GM18868 (cell line): ENCODE results near the gene KIAA0319L.

Source experiments
- ATAC-seq: cut with Tn5 transposase; IDR thresholded peaks from one replicate; pipeline ENCODE4 v1.9.1; 2021; ENCODE audit warnings: mild to moderate bottlenecking, moderate library complexity; ENCODE audit not compliant: unreplicated experiment

KIAA0319L gene

DNA sequence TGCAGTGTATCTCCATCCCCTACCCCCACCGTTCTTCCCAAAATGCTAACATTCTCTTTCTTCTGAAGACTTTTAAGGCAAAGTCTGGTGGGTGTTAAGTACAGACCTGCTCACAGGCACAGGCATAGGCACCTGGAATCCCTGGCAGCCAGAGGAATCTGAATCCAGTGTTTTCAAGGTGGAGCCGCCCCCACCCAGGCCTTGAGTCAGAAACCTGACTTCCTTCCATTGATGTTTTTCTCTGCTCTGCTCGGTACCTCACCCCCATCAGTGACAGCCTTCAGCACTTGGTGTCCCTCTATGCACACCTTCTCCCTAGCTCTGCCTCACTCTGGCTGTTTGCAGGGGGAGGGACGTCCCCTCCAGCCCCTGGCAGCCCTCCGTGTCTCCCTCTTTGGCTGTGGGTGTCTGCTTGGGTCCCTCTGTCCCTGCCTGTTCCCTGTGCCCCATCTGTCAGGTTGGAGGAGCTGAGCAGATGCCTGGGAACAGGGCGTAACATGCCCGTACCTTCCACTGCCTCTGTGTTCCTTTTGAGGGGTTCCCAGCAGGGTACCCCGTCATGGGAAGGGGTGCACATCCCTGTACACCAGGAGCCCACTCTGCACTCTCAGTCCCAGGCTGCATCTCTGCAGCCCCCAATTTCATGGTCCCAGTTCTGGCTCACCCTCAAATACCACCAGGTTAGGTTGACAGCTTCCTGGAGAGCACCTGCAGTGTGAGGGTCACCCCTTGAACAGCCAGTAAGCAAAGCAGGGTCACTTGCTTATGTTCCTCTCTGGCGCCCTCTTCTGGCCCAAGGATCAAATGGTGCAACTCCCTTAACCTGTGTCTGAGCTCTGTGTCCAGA is 7.1 kb upstream of the KIAA0319L start:
- no peak for ATAC-seq

DNA sequence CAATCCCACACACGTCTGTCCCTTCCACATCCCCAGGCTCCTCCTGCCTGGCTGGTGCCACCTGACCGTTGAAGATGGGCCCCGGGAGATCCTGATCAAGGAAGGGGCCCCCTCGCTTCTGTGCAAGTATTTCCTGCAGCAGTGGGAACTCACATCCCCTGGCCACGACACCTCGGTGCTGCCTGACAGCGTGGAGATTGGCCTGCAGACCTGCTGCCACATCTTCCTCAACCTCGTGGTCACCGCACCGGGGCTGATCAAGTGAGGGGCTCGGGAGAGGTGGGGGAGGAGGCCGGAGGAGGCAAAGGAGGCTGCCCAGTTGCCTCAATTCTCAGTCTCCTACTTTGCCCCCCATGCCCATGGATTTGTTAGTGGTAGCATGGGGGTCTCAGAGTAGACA is 6.0 kb upstream of the KIAA0319L start:
- no peak for ATAC-seq

DNA sequence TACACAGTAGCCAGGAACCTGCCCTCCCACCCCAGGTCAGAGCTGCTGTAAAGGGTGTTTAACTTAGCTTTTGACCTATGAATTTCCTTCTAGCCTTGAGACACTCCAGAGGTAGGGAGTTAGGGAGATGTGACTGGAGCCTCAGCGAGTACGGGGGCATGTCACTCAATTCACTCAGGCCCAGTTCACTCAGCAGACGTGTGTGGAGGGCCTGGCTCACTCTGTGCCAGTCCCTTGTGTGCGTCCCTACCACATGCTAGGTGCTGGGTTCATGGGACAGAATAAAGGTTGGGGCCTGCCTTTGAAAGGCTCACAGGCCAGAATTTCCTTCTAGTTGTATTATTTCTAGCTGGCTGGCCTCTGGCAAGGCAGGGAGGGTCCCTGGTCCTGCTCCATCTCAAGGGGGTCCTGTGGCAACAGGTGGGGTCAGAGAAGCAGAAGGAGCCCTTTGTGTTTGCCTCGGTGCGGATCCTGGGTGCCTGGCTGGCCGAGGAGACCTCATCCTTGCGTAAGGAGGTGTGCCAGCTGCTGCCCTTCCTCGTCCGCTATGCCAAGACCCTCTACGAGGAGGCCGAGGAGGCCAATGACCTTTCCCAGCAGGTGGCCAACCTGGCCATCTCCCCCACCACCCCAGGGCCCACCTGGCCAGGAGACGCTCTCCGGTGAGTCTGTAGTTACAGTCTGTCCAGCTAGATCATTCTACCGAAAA is 4.9 kb upstream of the KIAA0319L start:
- ATAC-seq: no peak

DNA sequence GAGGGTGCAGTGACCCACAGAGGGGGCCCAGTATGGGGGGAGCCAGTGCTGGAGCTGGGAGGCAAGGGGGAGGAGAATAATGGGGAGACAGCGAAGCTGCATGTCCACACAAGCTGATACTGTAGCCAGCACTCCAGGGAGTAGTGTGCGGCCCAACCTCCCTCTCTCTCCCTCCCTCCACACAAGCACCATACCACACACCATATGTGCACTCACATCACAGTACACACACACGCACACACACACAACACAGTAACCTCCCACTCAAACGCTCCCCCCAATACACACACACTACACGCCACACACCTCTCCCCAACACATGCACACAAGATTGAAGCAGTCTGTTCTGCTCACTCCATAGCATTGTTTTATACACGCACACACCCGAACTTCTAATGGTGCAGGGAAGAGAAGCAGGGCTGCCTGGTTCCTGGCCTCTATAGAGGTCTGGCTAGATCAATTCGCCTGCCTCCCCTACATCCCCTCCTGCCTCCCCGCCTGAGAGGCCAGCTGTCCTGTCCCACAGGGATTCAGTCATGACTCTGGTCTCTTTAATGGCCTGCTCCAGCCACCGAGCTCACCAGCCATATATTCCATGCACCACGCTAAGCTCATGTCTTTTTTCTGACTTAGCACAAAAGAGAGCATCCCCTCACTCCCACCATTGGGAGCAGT is 4.2 kb upstream of the KIAA0319L start:
- ATAC-seq: no peak

DNA sequence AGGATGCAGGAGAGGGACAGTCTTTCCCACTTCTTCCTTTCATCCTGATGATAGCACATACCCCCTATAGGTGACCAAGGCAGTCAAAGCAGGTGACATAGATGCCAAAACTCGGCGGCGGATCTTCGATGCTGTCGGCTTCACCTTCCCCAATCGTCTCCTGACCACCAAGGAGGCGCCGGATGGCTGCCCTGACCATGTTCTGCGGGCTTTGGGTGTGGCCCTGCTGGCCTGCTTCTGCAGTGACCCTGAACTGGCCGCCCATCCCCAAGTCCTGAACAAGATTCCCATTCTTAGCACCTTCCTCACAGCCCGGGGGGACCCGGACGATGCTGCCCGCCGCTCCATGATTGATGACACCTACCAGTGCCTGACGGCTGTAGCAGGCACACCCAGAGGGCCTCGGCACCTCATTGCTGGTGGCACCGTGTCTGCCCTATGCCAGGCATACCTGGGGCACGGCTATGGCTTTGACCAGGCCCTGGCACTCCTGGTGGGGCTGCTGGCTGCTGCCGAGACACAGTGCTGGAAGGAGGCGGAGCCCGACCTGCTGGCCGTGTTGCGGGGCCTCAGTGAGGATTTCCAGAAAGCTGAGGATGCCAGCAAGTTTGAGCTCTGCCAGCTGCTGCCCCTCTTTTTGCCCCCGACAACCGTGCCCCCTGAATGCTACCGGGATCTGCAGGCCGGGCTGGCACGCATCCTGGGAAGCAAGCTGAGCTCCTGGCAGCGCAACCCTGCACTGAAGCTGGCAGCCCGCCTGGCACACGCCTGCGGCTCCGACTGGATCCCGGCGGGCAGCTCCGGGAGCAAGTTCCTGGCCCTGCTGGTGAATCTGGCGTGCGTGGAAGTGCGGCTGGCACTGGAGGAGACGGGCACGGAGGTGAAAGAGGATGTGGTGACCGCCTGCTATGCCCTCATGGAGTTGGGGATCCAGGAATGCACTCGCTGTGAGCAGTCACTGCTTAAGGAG is 3.3 kb upstream of the KIAA0319L start:
- no peak for ATAC-seq

DNA sequence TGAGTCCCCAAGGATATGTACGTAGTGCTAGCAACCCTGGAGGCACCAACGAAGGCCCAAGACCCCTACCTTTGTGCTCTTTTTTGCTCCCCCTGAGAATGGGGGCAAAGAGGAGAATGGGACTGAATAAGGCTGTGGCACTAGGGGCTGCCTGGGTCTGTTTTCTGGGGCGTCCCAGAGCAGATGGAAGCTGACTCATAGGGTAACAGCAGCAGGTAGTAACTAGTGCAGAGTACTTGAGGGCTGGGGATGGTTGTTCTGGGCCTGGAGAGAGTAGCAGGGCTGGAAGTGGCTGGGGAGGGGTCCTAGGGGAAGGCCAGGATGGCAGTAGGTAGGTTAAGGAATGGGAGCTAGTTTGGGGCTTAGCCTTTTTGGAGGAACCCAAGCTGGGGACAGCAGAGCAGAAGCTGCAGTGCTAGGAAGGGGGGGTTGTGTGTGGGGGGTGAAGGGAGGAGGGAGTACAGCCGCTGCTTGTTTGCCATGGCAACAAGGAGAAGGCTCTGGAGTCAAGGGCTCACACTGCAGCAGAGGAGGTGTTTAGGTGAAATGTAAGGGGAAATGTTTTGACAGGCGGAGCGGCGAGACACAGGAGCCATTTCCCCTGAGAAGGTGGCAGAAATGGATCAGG is 2.2 kb upstream of the KIAA0319L start:
- no peak for ATAC-seq

DNA sequence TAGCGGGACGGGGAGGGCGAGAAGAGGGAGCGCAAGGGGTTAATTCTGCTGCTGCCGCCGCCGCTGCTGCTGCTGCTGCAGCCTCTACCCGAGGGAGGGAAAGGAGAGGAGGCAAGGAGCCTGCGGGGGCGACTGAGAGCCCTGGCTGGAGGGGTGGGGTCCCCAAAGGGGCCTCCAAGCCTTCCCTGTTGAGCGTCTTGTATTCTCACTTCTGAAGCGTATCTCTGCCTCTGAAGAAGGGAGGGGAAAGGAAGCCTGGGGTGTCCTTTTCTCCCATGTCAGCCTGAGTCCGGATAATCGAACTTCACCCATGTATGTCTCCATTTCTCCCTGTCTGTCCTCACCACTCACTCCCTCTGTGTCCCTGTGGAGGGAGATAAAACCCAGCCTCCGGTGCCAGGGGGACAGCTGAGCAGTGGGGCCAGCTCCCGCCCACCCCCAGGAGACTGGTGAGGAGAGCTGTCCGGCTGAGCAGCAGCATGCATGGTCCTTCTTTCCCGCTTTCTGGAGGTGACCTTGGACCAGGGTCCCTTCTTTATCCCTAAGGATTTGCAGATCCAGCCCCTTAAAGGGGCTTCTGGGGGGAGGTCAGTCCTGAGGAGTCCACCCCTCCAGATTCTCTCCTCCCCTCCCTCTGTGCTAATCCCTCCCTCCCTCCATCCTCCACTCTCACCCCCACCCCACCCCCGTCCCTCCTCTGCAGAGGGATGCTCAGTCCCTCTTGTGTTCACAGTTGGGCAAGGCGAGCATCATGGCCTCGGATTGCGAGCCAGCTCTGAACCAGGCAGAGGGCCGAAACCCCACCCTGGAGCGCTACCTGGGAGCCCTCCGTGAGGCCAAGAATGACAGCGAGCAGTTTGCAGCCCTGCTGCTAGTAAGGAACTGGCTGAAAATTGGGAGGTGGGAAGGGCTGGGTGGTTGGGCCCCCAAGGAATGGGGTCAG is 1.4 kb upstream of the KIAA0319L start:
- no peak for ATAC-seq

DNA sequence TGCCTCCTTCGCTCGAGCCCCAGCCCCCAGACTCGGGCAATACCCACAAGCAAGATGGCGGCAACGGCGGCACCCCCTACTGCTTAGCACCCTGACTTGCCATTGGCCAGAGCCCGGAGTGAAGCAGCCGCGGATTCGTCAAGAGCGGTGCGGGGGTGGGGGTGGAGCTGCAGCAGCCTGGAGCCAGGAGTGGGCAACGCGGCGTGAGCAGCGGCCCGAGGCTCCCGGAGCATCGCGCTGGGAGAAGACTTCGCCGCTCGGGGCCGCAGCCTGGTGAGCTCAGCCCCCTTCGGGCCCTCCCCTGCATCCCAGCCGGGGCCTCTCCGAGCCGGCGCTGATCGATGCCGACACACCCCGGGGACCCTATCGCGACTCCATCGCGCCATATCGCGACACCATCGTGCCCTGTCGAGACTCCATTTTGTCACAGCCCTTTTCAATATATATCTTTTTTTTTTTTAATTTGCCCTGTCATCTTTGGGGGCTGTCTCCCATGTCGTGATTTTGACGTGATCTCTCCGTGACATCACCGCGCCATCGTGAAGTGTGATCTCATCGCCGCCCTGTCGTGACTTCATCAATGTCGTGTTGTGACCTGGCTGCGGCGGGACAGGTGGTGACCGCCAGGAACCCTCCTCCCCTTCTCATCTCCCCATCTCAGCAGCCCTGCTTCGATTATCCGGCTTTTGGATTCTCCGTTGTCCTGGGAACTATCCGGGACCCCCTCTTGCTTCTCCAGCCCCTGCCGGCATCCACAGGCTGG is 589 bp upstream of the KIAA0319L start, which contains the start of gene NCDN:
NCDN (plus strand) TSS at position 189 of the 763 bp plus-strand sequence; CDS start at position 581, 392 bp downstream.
- peak; percentile 88 for ATAC-seq

DNA sequence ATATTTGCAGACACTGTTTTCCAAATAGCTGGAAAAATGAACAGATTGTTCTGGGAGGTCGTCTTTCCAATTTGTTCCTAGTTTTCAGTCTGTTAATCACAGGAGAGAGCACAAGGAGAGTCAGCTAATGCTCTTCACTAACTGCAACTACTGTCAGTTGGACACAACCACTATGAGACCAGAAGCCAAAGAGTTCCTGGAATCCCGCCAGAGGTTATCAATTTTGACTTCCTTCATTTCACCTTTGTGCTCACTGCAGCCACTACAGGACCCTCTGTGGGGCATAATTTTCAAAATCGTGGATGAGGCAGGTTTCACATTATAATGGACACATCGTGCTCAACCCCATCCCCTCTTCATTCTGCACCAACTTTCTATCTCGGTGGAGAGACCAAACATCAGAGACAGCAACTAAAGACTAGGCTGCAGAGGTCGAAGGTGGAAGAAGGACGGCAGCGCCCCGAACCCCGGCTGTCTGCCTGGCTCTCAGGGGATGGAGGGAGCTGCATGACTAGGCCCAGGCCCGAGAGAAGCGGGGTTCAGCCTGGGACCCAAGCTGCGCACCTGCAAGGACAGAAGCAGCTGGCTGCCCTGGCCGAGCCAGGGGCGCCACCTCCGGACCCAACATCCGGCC is 602 bp downstream of the KIAA0319L start:
- ATAC-seq: peak; percentile 15

DNA sequence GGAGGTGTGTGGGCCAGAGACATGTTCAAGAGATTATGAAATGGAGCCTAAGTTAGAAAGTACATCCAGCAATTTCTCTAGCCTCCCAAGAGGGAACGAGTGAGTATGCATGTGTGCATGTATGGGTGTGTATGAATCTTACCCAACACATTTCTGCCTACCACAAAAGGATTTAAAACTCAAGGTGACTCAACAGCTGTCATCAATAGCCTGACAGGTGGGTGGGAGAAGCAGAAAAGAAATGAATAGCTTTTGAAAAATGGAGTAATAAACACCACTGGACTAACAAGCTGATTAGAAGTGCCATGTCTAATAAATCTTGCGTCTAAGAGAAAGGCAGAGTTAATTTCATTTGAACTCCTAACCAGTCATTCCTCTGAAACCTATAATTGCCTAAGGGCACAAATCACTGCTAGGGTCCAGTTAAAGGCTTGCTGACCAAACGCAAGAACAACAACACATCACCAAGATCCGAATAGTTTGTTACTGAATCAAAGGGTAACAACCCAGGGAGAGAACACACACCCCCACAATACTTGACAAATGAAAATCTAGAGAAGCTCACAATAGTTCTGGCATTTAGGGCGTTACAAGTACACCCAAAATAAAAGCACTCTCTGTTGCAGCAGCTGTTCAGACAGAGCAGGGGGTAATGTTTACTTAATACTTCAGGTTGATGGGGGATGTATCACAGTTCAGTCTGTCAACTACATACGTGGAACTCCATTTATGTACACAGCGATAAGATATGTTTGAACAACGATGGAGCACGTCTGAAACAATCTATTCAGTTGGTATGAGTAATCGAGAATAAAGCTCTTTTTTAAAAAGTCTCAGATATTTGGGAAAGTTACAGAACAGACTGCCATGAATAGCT is 1.4 kb downstream of the KIAA0319L start:
- no peak for ATAC-seq

DNA sequence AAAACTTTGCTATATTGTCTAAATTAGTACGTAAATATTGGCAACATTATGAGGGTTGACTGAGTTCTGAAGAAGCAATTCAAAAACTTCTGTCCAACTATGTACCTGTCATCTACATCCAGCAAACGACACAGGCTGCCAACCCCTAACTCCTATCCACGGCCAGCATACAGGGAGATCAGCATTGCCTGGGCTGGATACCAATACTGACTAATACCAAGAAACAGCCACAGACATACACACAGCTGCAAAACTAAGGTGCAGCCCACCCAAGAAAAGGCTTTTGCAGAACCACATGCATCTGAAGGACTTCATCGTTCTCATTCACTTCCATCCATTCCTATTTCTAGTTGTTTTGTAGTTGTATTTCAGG is 2.0 kb downstream of the KIAA0319L start:
- no peak for ATAC-seq

DNA sequence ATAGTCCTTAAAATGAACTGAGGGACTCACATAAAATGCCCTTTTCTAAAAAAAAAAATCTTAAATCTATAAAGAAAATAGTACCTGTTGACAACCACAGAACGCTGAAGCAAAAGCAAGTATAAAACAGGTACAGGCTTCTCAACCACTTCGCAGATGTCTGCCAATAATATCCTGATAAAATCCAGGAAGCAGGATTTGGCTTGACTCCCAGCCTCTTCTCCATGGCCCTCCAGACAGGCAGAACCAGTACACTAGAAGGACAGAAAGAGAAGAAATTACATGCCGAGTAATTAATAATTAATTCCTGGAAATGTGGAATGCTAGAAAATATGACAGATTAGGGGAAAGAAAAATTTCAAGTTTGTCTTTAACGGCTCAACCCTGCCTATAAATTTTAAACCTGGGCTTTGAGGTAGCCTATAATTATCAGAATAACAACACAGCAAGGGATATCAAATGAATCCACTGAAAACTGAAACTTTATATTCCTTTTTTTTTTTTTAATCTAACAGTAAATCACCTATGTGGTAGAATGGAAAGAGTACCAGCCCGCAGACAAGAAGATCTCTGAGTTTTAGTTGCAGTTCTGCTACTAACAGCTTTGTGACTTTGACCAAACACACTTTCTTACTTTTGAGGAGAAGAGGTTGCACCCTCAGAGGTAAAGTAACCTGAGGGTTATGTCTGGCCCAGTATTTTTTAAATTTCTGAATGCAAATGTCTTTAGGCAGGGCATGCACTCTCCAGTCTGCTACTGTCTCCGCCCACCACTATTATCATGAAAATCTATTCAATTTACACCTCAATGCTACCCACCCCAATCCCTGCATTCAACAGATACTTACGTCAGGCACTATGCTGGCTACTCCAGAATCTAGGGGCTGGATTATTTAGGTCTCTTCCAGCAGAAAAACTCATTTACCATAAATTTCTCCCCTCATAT is 2.7 kb downstream of the KIAA0319L start:
- no peak for ATAC-seq

DNA sequence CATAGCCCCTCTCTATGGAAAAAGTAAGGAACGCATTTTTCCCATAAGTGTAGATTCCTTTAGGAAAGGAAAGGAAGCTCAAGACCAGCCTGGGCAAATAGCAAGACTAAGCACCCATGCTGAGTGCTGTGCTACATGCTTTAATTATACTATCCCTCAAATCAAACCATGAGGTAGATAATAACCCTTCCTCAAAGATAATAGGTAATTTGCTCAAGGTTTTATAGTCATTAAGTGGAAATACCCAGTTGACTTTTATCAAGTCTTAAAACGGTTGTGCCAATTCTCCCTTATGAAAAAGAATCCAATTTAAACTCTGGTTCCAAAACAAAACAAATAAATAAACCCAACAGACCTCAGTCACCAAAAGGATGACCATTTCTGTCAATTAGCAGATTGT is 3.4 kb downstream of the KIAA0319L start:
- no peak for ATAC-seq

DNA sequence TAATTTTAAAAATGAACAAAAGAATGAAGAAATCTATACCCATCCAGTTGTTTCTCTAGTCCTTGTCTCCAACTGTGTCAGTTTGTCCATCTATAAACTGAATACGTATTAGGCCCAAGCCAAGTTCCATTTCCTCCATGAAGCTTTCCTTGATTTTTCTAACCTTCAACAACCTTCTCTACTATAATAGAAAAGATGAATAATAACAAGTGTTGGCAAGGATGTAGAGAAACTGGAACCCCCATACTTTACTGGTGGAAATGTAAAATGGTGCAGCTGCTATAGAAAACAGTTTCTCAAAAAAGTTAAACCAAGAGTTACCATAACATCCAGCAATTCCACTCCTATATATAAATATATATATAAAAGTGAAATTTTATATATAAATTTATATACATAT is 10.6 kb downstream of the KIAA0319L start:
- no peak for ATAC-seq

DNA sequence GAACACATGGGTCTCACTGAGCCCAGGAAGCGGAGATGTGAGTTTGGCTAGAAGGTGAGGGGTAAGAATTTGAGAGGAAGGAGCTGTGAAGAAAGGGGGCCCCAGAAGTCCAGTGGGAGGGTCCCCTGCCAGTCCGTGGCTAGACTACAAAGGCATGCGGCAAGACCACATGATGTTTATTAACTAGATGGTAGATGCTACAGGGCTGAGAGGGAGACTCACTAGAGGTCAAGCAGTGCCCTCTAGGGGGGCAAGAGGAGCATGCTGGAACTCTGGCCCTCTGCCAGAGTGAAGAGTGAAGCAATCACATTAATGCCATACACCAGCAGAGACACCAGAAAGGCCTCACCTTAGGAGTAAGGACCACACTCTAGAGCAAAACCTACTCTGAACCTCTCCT is 12.2 kb downstream of the KIAA0319L start:
- ATAC-seq: no peak

DNA sequence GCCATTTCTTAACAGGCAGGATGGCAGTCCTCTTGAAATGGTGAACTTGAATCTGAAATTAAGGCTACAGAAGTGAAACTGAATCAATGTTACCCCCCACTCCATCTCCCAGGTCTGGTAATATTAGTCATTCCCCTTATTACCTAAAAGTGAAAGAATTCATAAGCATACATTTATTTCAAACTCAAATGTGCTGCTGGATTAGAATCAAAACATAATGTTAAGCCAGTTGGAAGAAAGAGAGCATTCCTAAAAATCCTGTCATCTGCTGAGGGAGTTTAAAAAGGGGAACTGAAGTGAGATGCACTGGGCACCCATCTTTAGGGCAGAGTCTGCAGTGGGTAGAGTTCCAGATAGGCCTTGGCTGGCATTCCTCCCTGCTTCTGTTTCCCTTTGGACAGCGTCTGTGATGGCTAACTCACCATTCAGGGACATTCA is 17.4 kb downstream of the KIAA0319L start:
- ATAC-seq: peak; percentile 40
